Muscle of arm (tissue), 12 donors: Measurements from ENCODE around the gene CDH22. TPM values are rescaled to one million over a fixed set of nuclear protein-coding genes. Genes with fewer than 3 reads are reported as not detected.

Experiments used
- DNase-seq: peaks from one replicate; pipeline ENCODE4 v3.0.0-alpha.2; 2013
- polyA plus RNA-seq, 12 donors: library from polyadenylated mRNA; unstranded; fragments of 120-200 nt; gene quantifications; one replicate each; pipeline ENCODE4 v1.2.1, GENCODE V29; 2013; ENCODE audit not compliant: insufficient read length in 12 of 12

CDH22 gene
- polyA plus RNA-seq, 12 donors = 0.09 to 0.59 (median 0.24) TPM; not detected in 2

- peak; percentile 14 for DNase-seq
Measured at GRCh38 chr20:46267108-46268105, 40.9 kb downstream of the CDH22 start.

- no peak for DNase-seq
Measured at GRCh38 chr20:46265539-46265938, 42.8 kb downstream of the CDH22 start.

GRCh38 chr20:46264391-46265266, 43.7 kb downstream of the CDH22 start:
- DNase-seq = no peak

- no peak for DNase-seq
Measured at GRCh38 chr20:46261456-46262253, 46.6 kb downstream of the CDH22 start.

GRCh38 chr20:46260936-46261454, 47.3 kb downstream of the CDH22 start:
- no peak for DNase-seq

- no peak for DNase-seq
Measured at GRCh38 chr20:46260480-46260879, 47.8 kb downstream of the CDH22 start.

GRCh38 chr20:46259260-46259859, 48.9 kb downstream of the CDH22 start:
- no peak for DNase-seq

- DNase-seq = no peak
Measured at GRCh38 chr20:46257887-46258286, 50.4 kb downstream of the CDH22 start.

GRCh38 chr20:46256293-46256692, 52.0 kb downstream of the CDH22 start:
- no peak for DNase-seq

GRCh38 chr20:46255440-46256104, 52.7 kb downstream of the CDH22 start:
- DNase-seq = peak; percentile 12

- no peak for DNase-seq
Measured at GRCh38 chr20:46253391-46253790, 54.9 kb downstream of the CDH22 start.

GRCh38 chr20:46252352-46253091, 55.8 kb downstream of the CDH22 start:
- no peak for DNase-seq

- DNase-seq = no peak
Measured at GRCh38 chr20:46251211-46251673, 57.1 kb downstream of the CDH22 start.

GRCh38 chr20:46250772-46251171, 57.5 kb downstream of the CDH22 start:
- DNase-seq = no peak

GRCh38 chr20:46249671-46250070, 58.6 kb downstream of the CDH22 start:
- DNase-seq = no peak

- DNase-seq = no peak
Measured at GRCh38 chr20:46246559-46246958, 61.7 kb downstream of the CDH22 start.

- no peak for DNase-seq
Measured at GRCh38 chr20:46243707-46244628, 64.3 kb downstream of the CDH22 start.

- no peak for DNase-seq
Measured at GRCh38 chr20:46242390-46242789, 65.9 kb downstream of the CDH22 start.
